ENCODE results near the gene FAM168B.
"Not testable (repeated sequence)": the region's sequence is repeated elsewhere in the genome, so short reads cannot be mapped to it uniquely, and the experiment has no call there.

FAM168B gene

DNA sequence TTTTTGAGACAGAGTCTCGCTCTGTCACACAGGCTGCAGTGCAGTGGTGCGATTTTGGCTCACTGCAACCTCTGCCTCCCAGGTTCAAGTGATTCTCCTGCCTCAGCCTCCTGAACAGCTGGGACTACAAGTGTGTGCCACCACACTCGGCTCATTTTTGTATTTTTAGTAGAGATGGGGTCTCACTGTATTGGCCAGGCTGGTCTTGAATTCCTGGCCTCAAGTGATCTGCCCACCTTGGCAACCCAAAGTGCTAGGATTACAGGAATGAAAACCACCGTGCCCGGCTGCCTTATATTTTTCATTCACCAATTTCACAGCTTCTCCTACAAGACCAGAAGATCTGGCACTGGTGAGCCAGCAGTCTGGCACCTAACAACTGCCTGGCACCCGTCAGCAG, 25.1 kb downstream of the FAM168B start:
- peaks cover 64% of the 10 kb centered on the region for H3K79me2 ChIP-seq (ENCODE audit: control insufficient read depth, insufficient read depth, low read length, unreplicated experiment)
- H2AFZ ChIP-seq (ENCODE audit: low read length, unreplicated experiment); H3K4me3 ChIP-seq (ENCODE audit: low read depth, low read length); H3K27me3 ChIP-seq (ENCODE audit: insufficient read depth, low read length); H3K4me1 ChIP-seq (ENCODE audit: control insufficient read depth, insufficient read depth, low read length, unreplicated experiment); H3K27ac ChIP-seq (ENCODE audit: low read depth, low read length): not testable (repeated sequence)
- H3K36me3 ChIP-seq (ENCODE audit: insufficient read depth, low read length) = peaks cover 17% of the 10 kb centered on the region

DNA sequence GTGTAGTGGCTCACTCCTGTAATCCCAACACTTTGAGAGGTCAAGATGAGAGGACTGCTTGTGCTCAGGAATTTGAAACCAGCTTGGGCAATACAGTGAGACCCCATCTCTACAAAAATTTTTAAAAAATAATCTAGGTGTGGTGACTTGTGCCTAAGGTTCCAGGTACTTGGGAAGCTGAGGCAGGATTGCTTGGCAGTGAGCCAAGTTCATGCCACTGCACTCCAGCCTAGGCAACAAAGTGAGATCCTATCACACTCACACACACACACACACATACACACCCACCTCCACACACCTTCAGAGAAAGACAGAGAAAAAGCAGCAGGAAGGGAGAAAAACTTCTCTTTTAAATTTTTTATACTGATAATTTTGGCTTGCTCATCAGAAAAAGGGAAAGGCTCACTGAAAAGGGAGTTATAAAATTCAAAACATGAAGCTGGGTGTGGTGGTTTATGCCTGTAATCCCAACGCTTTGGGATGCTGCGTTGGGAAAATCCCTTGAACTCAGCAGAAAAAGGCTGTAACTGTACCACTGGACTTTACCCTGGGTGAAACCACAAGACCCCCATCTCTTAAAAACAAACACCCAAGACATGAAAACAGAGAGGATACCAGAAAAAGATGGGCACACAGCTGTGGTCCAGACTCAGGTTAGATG, 25.7 kb downstream of the FAM168B start:
- Histone ChIP-seq H3K4me1 (ENCODE audit: control insufficient read depth, insufficient read depth, low read length, unreplicated experiment) (no peaks in the 10 kb centered on the region), H3K36me3 (ENCODE audit: insufficient read depth, low read length) (peaks cover 20% of the 10 kb centered on the region), H3K27ac (ENCODE audit: low read depth, low read length) (no peak overlapping the region), H3K79me2 (ENCODE audit: control insufficient read depth, insufficient read depth, low read length, unreplicated experiment) (peaks cover 64% of the 10 kb centered on the region), H2AFZ (ENCODE audit: low read length, unreplicated experiment) (no peak overlapping the region), H3K4me3 (ENCODE audit: low read depth, low read length) (no peak overlapping the region), H3K27me3 (ENCODE audit: insufficient read depth, low read length) (no peaks in the 10 kb centered on the region)

DNA sequence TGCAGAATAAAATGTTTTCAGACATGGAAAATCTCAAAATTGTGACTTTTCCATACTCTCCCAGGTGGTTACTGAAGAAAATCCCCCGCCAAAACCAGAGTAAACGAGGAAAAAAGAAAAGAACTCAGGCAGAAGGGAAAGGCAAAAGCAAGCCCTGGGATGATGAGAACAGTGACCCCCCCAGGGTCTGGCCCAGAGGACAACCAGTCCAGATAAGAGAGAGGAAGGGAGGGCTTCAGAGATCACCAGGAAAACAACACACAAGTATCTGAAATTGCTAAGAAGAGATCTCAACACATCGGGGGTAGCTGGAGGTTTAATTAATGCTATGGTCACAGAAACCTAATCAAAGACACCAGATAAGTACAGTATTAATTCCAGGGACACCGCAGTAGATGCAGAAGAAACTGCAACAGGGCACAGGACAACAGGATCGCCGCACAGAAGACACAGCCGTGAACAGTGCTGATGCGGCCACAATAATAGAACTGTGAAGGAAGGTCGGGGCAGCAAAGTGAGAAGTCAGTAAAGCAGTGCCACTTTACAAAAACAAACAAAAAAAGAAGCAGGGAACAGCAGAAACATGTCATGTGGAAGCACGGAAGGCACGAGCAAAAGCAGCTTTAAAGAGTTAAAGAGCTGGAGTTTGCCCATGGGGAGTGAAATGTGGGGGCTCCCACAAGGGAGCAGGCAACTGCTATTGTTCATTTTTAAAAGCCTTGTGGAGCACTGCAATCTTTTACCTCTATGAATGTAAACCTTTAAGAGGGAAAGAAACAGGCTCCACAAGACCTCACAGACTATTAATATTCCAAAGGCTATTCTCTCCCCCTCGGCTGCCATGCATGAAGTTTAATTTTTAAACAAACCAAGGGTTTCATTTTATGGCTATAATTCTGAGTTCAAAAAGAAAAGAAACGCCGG, 28.4 kb downstream of the FAM168B start:
- peaks cover 9% of the 10 kb centered on the region; the same call in 1 of the 2 replicates for H3K36me3 ChIP-seq (ENCODE audit: insufficient read depth, low read length)
- H3K27ac ChIP-seq (ENCODE audit: low read depth, low read length) = no peak overlapping the region

DNA sequence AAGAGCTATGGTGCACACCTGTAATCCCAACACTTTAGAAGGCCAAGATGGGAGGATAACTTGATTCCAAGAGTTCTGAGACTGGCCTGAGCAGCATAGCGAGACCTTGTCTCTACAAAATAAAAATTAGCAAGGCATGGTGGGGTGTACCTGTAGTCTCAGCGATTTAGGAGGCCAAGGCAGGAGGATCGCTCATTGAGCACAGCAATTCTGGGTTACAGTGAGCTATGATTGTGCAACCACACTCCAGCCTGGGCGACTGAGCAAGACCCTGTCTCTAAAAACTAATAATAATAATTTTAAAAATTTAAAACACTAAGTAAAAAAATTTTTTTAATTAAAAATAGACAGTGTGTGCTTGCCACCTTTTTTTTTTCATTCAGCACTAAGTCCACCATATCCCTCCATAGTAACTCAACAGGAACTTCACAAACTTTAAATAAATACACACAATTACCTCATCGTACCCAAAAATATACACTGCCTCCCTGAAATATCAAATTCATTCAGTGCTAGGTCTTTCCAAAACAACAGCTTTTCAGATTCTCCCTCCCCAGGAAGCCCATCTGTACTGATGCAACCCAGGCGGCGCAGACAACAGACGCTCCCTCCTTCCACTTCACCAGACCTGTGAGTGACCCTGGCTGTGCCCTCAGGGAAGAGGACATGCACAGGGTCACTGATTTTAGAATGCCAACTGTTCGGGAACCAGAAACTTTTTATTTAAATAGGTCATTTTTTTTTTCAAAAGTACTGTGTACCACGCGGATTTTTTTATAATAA, 29.6 kb downstream of the FAM168B start:
- H3K36me3 ChIP-seq (ENCODE audit: insufficient read depth, low read length) = 0 out of 2 replicates have a peak, but pooled peaks cover 12% of the 10 kb centered on the region
- peaks cover 74% of the 10 kb centered on the region for H3K79me2 ChIP-seq (ENCODE audit: control insufficient read depth, insufficient read depth, low read length, unreplicated experiment)
- H3K4me1 ChIP-seq (ENCODE audit: control insufficient read depth, insufficient read depth, low read length, unreplicated experiment) = no peaks in the 10 kb centered on the region
- H3K27ac ChIP-seq (ENCODE audit: low read depth, low read length) = no peak overlapping the region
- no peak overlapping the region for H2AFZ ChIP-seq (ENCODE audit: low read length, unreplicated experiment)
- no peak overlapping the region for H3K4me3 ChIP-seq (ENCODE audit: low read depth, low read length)
- H3K27me3 ChIP-seq (ENCODE audit: insufficient read depth, low read length) = no peaks in the 10 kb centered on the region

More for the DNA sequence above, 28.4 kb downstream of the FAM168B start:
- H3K27me3 ChIP-seq (ENCODE audit: insufficient read depth, low read length) = no peaks in the 10 kb centered on the region
- no peaks in the 10 kb centered on the region for H3K4me1 ChIP-seq (ENCODE audit: control insufficient read depth, insufficient read depth, low read length, unreplicated experiment)
- H2AFZ ChIP-seq (ENCODE audit: low read length, unreplicated experiment) = no peak overlapping the region
- no peak overlapping the region for H3K4me3 ChIP-seq (ENCODE audit: low read depth, low read length)
- peaks cover 72% of the 10 kb centered on the region for H3K79me2 ChIP-seq (ENCODE audit: control insufficient read depth, insufficient read depth, low read length, unreplicated experiment)

DNA sequence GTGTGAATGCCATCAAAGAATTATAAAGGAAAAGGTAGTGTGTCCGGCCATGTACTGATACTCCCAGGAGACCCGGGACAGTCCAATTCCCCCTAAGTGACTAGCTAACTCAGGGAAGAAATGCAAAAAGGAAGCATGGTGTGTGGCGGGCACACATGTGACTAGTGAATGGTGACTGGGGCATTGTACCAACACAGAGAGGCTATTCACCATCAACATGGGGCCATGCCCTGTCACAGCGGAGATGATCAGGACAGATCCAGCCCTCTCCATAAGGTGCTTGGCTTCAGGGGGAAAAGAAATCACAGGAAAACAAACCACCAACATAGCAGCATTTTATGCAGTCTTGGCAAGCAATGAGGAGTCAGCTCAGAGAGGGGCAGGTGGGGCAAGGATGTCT, 34.3 kb downstream of the FAM168B start:
- Histone ChIP-seq H3K27ac (ENCODE audit: low read depth, low read length) (no peak overlapping the region), H3K79me2 (ENCODE audit: control insufficient read depth, insufficient read depth, low read length, unreplicated experiment) (peaks cover 77% of the 10 kb centered on the region), H3K27me3 (ENCODE audit: insufficient read depth, low read length) (no peaks in the 10 kb centered on the region), H2AFZ (ENCODE audit: low read length, unreplicated experiment) (no peak overlapping the region), H3K4me1 (ENCODE audit: control insufficient read depth, insufficient read depth, low read length, unreplicated experiment) (no peaks in the 10 kb centered on the region), H3K4me3 (ENCODE audit: low read depth, low read length) (no peak overlapping the region), H3K36me3 (ENCODE audit: insufficient read depth, low read length) (peaks cover 32% of the 10 kb centered on the region)

DNA sequence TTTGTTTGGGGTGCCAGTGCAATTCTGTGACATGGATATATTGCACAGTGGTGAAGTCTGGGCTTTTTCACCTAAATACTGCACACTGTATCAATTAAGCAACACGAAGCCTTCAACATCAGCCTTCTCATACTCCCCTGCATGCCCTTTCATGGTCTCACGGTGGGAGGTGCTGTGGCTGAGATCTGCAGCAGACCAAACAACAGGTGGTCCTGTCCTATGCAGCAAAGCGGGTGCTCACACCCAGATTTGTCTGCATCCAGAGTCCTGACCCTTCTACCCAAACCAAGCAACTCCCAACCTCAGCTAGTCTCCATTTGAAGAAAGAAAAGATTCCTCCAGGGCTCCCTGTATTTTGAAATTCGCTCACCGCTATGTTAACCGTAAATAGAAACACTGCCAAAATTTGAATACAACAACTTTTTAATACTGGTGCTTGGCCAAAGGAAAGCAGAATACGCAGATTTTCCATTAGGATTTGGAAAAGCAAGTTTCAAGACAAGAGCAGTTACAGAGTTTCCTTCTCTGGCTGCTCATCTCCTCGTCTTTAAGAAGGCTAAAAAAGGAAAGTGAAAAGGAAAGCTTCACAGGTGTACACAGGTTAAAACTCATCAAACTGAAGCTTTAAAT, 34.9 kb downstream of the FAM168B start:
- no peak overlapping the region for H3K27ac ChIP-seq (ENCODE audit: low read depth, low read length)
- H3K36me3 ChIP-seq (ENCODE audit: insufficient read depth, low read length) = peaks cover 29% of the 10 kb centered on the region
- no peaks in the 10 kb centered on the region for H3K27me3 ChIP-seq (ENCODE audit: insufficient read depth, low read length)
- no peak overlapping the region for H3K4me3 ChIP-seq (ENCODE audit: low read depth, low read length)
- peaks cover 72% of the 10 kb centered on the region for H3K79me2 ChIP-seq (ENCODE audit: control insufficient read depth, insufficient read depth, low read length, unreplicated experiment)
- H2AFZ ChIP-seq (ENCODE audit: low read length, unreplicated experiment) = no peak overlapping the region
- no peaks in the 10 kb centered on the region for H3K4me1 ChIP-seq (ENCODE audit: control insufficient read depth, insufficient read depth, low read length, unreplicated experiment)

DNA sequence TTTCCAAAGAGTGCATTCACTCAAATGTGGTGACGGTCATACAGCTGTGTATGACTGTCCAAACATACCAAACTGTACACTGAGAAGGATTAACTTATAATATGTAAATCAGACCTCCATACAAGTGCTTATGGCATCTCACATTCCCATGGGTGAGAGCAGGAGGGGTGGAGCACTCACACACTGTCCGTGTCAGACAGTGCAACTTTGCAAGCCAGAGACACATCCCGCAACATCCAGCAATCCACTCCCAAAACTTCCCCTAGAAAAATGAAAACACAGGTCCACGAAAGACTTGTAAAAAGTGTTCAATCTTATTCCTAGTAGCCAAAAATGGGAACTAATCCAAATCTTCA, 36.4 kb downstream of the FAM168B start:
- peaks cover 60% of the 10 kb centered on the region for H3K79me2 ChIP-seq (ENCODE audit: control insufficient read depth, insufficient read depth, low read length, unreplicated experiment)
- H3K36me3 ChIP-seq (ENCODE audit: insufficient read depth, low read length) = peaks cover 37% of the 10 kb centered on the region
- H3K27ac ChIP-seq (ENCODE audit: low read depth, low read length) = no peak overlapping the region

DNA sequence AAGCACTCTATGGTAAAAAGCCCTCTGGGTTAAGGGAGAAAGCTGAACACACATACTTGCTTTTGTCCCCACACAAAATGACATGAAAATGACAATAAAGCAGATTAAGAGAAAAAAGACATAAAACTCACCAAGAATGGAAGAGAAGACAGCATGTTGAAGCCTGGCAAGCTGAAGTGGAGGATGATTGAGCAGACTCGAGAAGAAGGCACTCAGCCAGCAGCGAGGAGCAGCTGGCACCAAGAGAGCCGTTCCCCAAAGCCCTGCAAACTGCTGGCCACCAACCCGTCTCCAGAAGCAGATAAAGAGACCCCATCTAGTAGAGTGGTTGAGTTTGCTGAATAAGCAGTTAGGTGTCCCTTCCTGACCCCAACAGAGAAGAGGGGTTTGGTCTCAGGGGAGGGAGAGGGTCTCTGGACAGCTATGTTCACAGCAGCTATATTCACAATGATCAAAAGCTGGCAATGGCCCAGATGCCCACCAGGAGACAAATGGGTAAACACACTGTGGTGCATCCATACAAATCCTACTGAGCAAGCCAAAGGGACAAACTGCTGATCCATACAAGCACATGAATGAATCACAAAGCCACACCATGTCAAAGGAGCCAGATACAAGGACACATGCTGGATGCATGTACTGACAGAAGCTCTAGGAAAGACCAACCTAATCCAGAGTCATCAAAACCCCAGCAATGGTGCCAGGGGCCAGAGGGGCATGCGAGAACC, 36.9 kb downstream of the FAM168B start:
- Histone ChIP-seq H3K36me3 (ENCODE audit: insufficient read depth, low read length) (peaks cover 41% of the 10 kb centered on the region), H2AFZ (ENCODE audit: low read length, unreplicated experiment) (no peak overlapping the region), H3K79me2 (ENCODE audit: control insufficient read depth, insufficient read depth, low read length, unreplicated experiment) (peaks cover 55% of the 10 kb centered on the region), H3K27me3 (ENCODE audit: insufficient read depth, low read length) (no peaks in the 10 kb centered on the region), H3K27ac (ENCODE audit: low read depth, low read length) (no peak overlapping the region), H3K4me1 (ENCODE audit: control insufficient read depth, insufficient read depth, low read length, unreplicated experiment) (no peaks in the 10 kb centered on the region), H3K4me3 (ENCODE audit: low read depth, low read length) (no peak overlapping the region)

More for the DNA sequence above, 36.4 kb downstream of the FAM168B start:
- Histone ChIP-seq H3K4me3 (ENCODE audit: low read depth, low read length) (no peak overlapping the region), H3K27me3 (ENCODE audit: insufficient read depth, low read length) (no peaks in the 10 kb centered on the region), H3K4me1 (ENCODE audit: control insufficient read depth, insufficient read depth, low read length, unreplicated experiment) (no peaks in the 10 kb centered on the region), H2AFZ (ENCODE audit: low read length, unreplicated experiment) (no peak overlapping the region)

DNA sequence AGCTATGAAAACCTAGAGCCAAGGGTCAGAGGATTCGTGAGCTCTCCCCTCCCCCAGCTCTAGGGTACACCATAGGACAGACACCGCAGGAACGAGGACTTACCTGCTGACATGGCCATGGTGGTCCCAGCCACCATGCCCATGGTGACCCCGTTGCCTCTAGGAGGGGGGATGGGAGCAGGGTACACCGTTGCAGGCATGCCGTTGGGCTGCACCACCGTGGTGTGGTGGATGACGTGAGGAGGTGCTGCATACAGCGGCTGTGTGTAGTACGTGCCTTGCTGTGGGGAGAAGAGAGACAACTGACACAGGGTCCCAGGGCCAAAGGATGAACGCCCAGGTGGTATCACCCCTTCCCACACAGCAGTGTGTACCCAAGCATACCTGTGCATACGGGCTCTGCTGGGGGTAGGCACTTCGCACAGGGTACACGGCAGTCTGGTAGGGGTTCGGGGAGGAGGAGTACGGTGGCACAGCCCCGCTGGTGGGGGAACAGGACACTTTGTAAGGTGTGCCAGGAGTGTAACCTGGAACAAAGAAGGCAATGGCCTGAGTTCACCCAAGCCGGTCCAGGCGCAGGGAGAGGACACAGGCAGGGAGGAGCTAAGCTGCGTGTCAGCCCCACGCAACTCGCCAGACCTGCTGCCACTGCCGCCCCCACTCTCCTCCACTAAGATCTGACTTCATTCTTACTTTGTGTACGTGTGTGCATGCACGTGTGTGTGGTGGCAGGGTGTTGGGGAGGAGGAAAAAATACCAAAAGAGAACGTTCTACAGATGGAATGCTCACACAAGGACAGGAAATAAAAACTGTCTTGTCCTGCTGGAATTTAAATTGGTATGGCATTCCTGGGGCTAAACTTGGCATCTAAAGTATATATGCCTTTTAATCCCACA, 37.8 kb downstream of the FAM168B start:
- H3K79me2 ChIP-seq (ENCODE audit: control insufficient read depth, insufficient read depth, low read length, unreplicated experiment) = peaks cover 49% of the 10 kb centered on the region
- H3K27me3 ChIP-seq (ENCODE audit: insufficient read depth, low read length) = no peaks in the 10 kb centered on the region
- H3K36me3 ChIP-seq (ENCODE audit: insufficient read depth, low read length) = peaks cover 41% of the 10 kb centered on the region
- H3K27ac ChIP-seq (ENCODE audit: low read depth, low read length) = no peak overlapping the region
- H3K4me1 ChIP-seq (ENCODE audit: control insufficient read depth, insufficient read depth, low read length, unreplicated experiment) = no peaks in the 10 kb centered on the region
- H3K4me3 ChIP-seq (ENCODE audit: low read depth, low read length) = no peak overlapping the region
- no peak overlapping the region for H2AFZ ChIP-seq (ENCODE audit: low read length, unreplicated experiment)
